Right lobe of liver (tissue), 4 donors: ENCODE results near the gene KDSR.

Experiments
- CTCF ChIP-seq, 4 donors: fragments of 200-600 bp in 3 of 4; fragments of 450-650 bp in 1 of 4; IDR thresholded peaks; one replicate each; pipeline versions ENCODE4 v1.5.1 to v1.8.0; 2016 to 2022; ENCODE audit warnings: antibody characterized with exemption in 4 of 4, mild to moderate bottlenecking in 2 of 4
- POLR2A ChIP-seq: fragments of 450-650 bp; IDR thresholded peaks from one replicate; pipeline ENCODE4 v1.6.1; 2017; ENCODE audit warnings: antibody characterized with exemption, mild to moderate bottlenecking
- donor health status: DM: no; HTN: no; CAD: no.
- donor health status: DM: no; HTN: no; CAD: no.
- donor health status: DM: no; HTN: yes; CAD: no.

GRCh38 chr18:63365876-63366212 lies 1.2 kb downstream of the KDSR start:
- TF ChIP-seq CTCF (IDR thresholded peaks at IDR 0.05) (no peak), POLR2A (no peak)
